Endothelial cell (in vitro differentiated cells): ENCODE measurements around the gene SDF2. TPM values are rescaled to one million over a fixed set of nuclear protein-coding genes. Genes with fewer than 3 reads are reported as not detected.
A peak's percentile ranks its signal among the peaks of the same experiment; 100 is the strongest.

Experiments used
- DNase-seq: peaks from one replicate; pipeline ENCODE4 v3.0.0; 2021; ENCODE audit warnings: low spot score
- H3K27ac Mint-ChIP-seq: one replicate; pipeline ENCODE4 v1.8.0; 2021; ENCODE audit warnings: mixed read lengths, inconsistent platforms; ENCODE audit not compliant: unreplicated experiment
- H3K27me3 Mint-ChIP-seq: one replicate; pipeline ENCODE4 v1.8.0; 2021; ENCODE audit warnings: mild to moderate bottlenecking, moderate library complexity, mixed read lengths, inconsistent platforms; ENCODE audit not compliant: unreplicated experiment
- H3K36me3 Mint-ChIP-seq: one replicate; pipeline ENCODE4 v1.8.0; 2021; ENCODE audit warnings: mild to moderate bottlenecking, low read depth, mixed read lengths, inconsistent platforms; ENCODE audit not compliant: unreplicated experiment
- H3K4me1 Mint-ChIP-seq: one replicate; pipeline ENCODE4 v1.8.0; 2021; ENCODE audit warnings: mild to moderate bottlenecking, mixed read lengths, inconsistent platforms; ENCODE audit not compliant: unreplicated experiment
- H3K4me3 Mint-ChIP-seq: one replicate; pipeline ENCODE4 v1.8.0; 2021; ENCODE audit warnings: mild to moderate bottlenecking, mixed read lengths, inconsistent platforms; ENCODE audit not compliant: unreplicated experiment
- H3K9me3 Mint-ChIP-seq: one replicate; pipeline ENCODE4 v1.8.0; 2021; ENCODE audit warnings: mixed read lengths, inconsistent platforms; ENCODE audit not compliant: unreplicated experiment
- CTCF ChIP-seq: fragments of 200-600 bp; sonication (generic); IDR thresholded peaks from one replicate; pipeline ENCODE4 v1.5.0; 2021; ENCODE audit warnings: antibody characterized with exemption; ENCODE audit not compliant: unreplicated experiment
- total RNA-seq: library from RNA; stranded (reverse); fragmentation: NEBNext Ultra II Directional; extraction: Animal tissue kit (Norgen Biotek cat#: 25700); gene quantifications from one replicate; pipeline ENCODE4 v1.2.1, GENCODE V29; 2021; ENCODE audit not compliant: unreplicated experiment

SDF2 gene
- total RNA-seq, 1 donor from 2014 or later = 52.8 TPM

GRCh38 chr17:28620010-28620409 is 41.7 kb downstream of the SDF2 start:
- no peak for TF ChIP-seq CTCF
- H3K27ac Mint-ChIP-seq = no peak overlapping the region
- peaks cover 60% of the 10 kb centered on the region for H3K36me3 Mint-ChIP-seq
- H3K9me3 Mint-ChIP-seq = no peaks in the 10 kb centered on the region
- H3K4me3 Mint-ChIP-seq = peak overlapping the region; percentile 70
- H3K27me3 Mint-ChIP-seq = peaks cover 6% of the 10 kb centered on the region
- H3K4me1 Mint-ChIP-seq = peaks cover 9% of the 10 kb centered on the region
- no peak for DNase-seq

DNA sequence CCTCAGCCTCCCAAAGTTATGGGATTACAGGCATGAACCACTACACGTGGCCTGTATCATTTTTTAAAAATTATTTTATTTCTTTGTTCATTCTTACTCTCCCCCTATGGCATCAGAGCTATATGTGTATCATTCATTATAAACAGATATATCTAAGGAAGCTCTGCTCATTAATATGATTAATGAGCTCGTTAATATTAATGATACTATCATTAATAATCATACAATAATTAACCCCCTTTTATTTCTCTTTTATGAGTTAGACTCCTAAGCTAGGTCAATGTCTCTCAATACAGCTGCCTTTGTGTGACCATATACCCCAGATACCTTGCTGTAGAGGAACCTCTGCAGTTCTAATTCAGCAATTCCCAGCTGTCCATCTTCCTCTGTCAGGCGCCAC is 43.2 kb downstream of the SDF2 start:
- Mint-ChIP-seq H3K4me3 (peak overlapping the region; percentile 42), H3K9me3 (no peaks in the 10 kb centered on the region), H3K27me3 (peaks cover 6% of the 10 kb centered on the region), H3K4me1 (peaks cover 21% of the 10 kb centered on the region), H3K36me3 (peaks cover 63% of the 10 kb centered on the region), H3K27ac (no peak overlapping the region)
- no peak for TF ChIP-seq CTCF
- DNase-seq = no peak

DNA sequence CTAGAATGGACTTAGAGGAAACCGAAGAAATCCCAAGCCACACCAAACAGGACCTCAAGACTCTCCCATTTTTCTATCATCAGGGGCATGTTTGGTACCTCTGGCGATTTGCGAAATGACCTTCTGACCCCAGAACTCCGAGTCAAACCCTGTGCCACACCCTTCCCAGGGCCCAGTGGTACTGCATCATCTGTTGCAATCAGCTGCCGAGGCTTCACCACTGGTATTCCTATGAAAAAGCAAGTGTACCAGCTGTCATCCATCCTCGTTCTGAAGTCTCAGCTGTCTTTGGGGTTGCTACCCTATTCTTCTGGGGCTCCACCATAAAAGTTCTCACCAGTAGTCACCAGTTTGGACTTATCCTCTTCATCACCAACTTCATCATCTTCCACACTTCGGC is 45.4 kb downstream of the SDF2 start:
- peaks cover 3% of the 10 kb centered on the region for H3K27me3 Mint-ChIP-seq
- H3K27ac Mint-ChIP-seq = peak overlapping the region; percentile 13
- DNase-seq = no peak
- peaks cover 31% of the 10 kb centered on the region for H3K4me1 Mint-ChIP-seq
- peaks cover 55% of the 10 kb centered on the region for H3K36me3 Mint-ChIP-seq
- no peak overlapping the region for H3K4me3 Mint-ChIP-seq
- no peak for TF ChIP-seq CTCF
- no peaks in the 10 kb centered on the region for H3K9me3 Mint-ChIP-seq

- Mint-ChIP-seq H3K27me3 (peaks cover 6% of the 10 kb centered on the region), H3K27ac (no peak overlapping the region), H3K4me3 (peak overlapping the region; percentile 57), H3K4me1 (peaks cover 27% of the 10 kb centered on the region), H3K9me3 (no peaks in the 10 kb centered on the region), H3K36me3 (peaks cover 60% of the 10 kb centered on the region)
- DNase-seq = no peak
- no peak for TF ChIP-seq CTCF
Measured at GRCh38 chr17:28615260-28615940, 46.3 kb downstream of the SDF2 start.

DNA sequence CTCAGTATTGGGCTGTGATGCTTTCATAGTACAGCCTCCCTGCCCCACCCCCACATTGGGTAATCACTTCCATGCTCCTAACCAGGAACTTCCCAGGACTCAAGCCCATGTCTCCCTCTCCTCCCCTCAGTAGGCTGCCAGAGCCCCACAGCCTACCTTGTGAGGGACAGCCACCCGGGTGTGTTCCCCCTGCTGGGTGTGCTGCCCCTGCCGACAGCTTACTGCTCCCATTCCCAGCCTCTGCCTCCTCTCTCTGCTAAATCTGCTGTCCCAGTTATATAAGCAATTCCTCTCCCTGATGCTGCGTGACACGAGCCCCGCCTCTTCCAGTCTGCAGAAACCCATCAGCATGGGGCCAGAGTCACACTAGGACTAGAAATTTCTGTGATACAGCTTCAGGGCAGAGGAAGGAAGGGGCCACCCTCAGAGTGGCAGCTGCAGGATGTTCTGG is 47.8 kb downstream of the SDF2 start, which contains the start of gene RSKR:
RSKR (minus strand) TSS at position 255 of the 451 bp plus-strand sequence; CDS start at position 231, 24 bp downstream.
- Mint-ChIP-seq H3K4me3 (peak within 1 kb of the TSS; percentile 73), H3K4me1 (peaks cover 27% of the 10 kb centered on the region), H3K27ac (peak within 1 kb of the TSS; percentile 94), H3K9me3 (no peaks in the 10 kb centered on the region), H3K36me3 (peaks cover 54% of the 10 kb centered on the region), H3K27me3 (peaks cover 4% of the 10 kb centered on the region)
- no peak for TF ChIP-seq CTCF
- no peak for DNase-seq
